HG03060 (cell line): ENCODE measurements around the gene COMMD4.
"Not testable (repeated sequence)": the region's sequence is repeated elsewhere in the genome, so short reads cannot be mapped to it uniquely, and the experiment has no call there.

Source experiments
- ATAC-seq: cut with Tn5 transposase; IDR thresholded peaks from one replicate; pipeline ENCODE4 v1.9.1; 2021; ENCODE audit warnings: low read depth, moderate number of reproducible peaks; ENCODE audit not compliant: unreplicated experiment

Gene COMMD4

GRCh38 chr15:75369897-75370581, 34.2 kb downstream of the COMMD4 start:
- no peak for ATAC-seq

GRCh38 chr15:75371486-75371885, 35.6 kb downstream of the COMMD4 start:
- ATAC-seq, result no peak

GRCh38 chr15:75371901-75372688, 36.2 kb downstream of the COMMD4 start:
- ATAC-seq, result no peak

- no peak for ATAC-seq
These were observed 44.9 kb downstream of the COMMD4 start for GRCh38 chr15:75380773-75381172.

- ATAC-seq, result not testable (repeated sequence)
These were observed 48.1 kb downstream of the COMMD4 start for GRCh38 chr15:75383986-75384385.
